Prostate gland (tissue), 2 donors: ENCODE results near the gene PSME1.

Source experiments
- CTCF ChIP-seq, 4 experiments: fragments of 200-600 bp in 2 of 4; fragments of 450-650 bp in 2 of 4; sonication (generic) in 2 of 4; IDR thresholded peaks; 1 replicate in 3 of 4; 2 replicates in 1 of 4; pipeline ENCODE4 v1.5.1; 2016 to 2019; ENCODE audit warnings: antibody characterized with exemption in 4 of 4, mild to moderate bottlenecking in 2 of 4, moderate library complexity in 2 of 4
- POLR2A ChIP-seq: fragments of 450-650 bp; IDR thresholded peaks from one replicate; pipeline ENCODE4 v1.6.1; 2016; ENCODE audit warnings: antibody characterized with exemption, mild to moderate bottlenecking
- POLR2AphosphoS5 ChIP-seq: sonication (generic); formaldehyde crosslinking; IDR thresholded peaks from one replicate; pipeline ENCODE4 v1.6.1; 2017; ENCODE audit warnings: antibody characterized with exemption

GRCh38 chr14:24178399-24179178 lies 42.6 kb downstream of the PSME1 start:
- no peak for TF ChIP-seq CTCF (IDR thresholded peaks at IDR 0.05)
- TF ChIP-seq POLR2AphosphoS5 = no peak
- no peak for TF ChIP-seq POLR2A
